ENCODE data around the gene USE1.

USE1 gene

GRCh38 chr19:17260842-17261325 lies 45.7 kb downstream of the USE1 start:
- DNase-seq: peak; percentile 81 to 89

GRCh38 chr19:17262557-17262956 lies 47.4 kb downstream of the USE1 start:
- no peak for DNase-seq

GRCh38 chr19:17263712-17264640 lies 48.8 kb downstream of the USE1 start:
- DNase-seq: no peak

- DNase-seq: no peak
Measured at GRCh38 chr19:17264641-17264979, 49.5 kb downstream of the USE1 start, which contains the start of gene USHBP1. USHBP1 (minus strand) TSS chr19:17264745; CDS start chr19:17264299, 446 bp downstream.

- no peak for DNase-seq
Measured at GRCh38 chr19:17266026-17266425, 50.9 kb downstream of the USE1 start.

- no peak for DNase-seq
Measured at GRCh38 chr19:17266589-17266974, 51.4 kb downstream of the USE1 start.

GRCh38 chr19:17266975-17267788 lies 52.0 kb downstream of the USE1 start, which contains the start of gene BABAM1:
BABAM1 (plus strand) TSS chr19:17267443; CDS start chr19:17268807, 1,364 bp downstream.
- DNase-seq: peak; percentile 83 to 95

GRCh38 chr19:17268754-17269153 lies 53.6 kb downstream of the USE1 start:
- DNase-seq: no peak

Data from stimulated activated CD4-positive, alpha-beta T cell treated with anti-CD3 and anti-CD28 coated beads, Interleukin-4, amount 100 ng/mL, for 4 hours (primary cell).